ENCODE measurements around the gene DHX16. TPM values are rescaled to one million over a fixed set of nuclear protein-coding genes. Genes with fewer than 3 reads are reported as not detected.

The DHX16 gene
- total and polyA plus RNA-seq, 2 experiments from 2014 or later: 16.0 to 31.3 TPM

DNA sequence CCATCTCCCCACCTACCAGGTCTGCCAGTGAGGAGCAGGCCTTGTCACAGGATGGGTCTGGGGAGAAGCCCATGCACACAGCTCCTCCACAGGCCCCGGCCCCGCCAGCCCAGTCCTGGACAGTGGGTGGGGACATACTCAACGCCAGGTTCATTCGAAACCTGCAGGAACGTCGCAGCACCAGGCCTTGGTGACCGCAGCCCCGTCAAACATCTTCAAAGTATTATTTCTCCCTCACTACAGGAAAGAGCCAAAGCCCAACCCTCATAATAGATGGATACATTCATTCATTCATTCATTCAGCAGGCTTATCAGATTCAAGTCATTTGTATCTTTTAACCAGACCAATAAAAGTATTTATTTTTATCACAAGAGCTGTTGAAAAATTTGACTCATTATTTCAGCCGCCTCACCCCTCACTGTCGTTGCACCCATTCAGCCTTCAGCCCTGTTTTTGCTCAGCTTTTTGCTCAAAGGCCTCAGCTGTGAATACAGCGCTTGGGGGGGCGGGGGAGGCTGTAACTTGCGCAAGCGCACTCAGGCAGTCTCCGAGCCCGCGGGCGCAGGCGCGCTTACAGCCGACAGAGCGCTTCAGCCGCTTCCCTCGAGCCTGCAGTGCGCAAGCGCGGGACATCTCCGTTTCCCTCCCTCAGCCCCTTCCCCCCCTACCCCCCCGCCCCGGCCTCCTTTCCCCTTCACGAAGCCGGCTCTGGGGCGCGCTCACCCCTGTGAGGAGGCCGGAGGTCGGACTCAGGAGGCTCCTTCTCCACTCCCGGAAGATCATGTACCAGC lies 26.2 kb downstream of the DHX16 start, which contains the start of gene C6orf136:
Gene C6orf136 (plus strand): TSS at position 684 of the 792 bp plus-strand sequence. CDS start 99 bp downstream, at position 783.
- Histone ChIP-seq H3K36me3 (ENCODE audit: insufficient read depth) (peaks cover under 1% of the 10 kb centered on the region; the same call in 1 of the 2 replicates), H3K9me2 (ENCODE audit: insufficient read depth) (no peaks in the 10 kb centered on the region), H3K4me3 (peak within 1 kb of the TSS; percentile 94), H3K4me1 (ENCODE audit: insufficient read depth) (peaks cover 17% of the 10 kb centered on the region), H2AFZ (peak within 1 kb of the TSS; percentile 94), H3K79me2 (replicated peaks; ENCODE audit: insufficient read depth) (peaks cover 30% of the 10 kb centered on the region), H3F3A (replicated peaks; ENCODE audit: low read depth) (no peaks in the 10 kb centered on the region), H4K20me1 (replicated peaks; ENCODE audit: insufficient read depth) (peaks cover 9% of the 10 kb centered on the region; the same call in 1 of the 2 replicates), H3K27ac (ENCODE audit: low read depth) (peak within 1 kb of the TSS; percentile 81), H3K4me2 (peak within 1 kb of the TSS; percentile 92), H3K27me3 (ENCODE audit: insufficient read depth) (no peaks in the 10 kb centered on the region)
- DNase-seq (ENCODE audit: low spot score) (peak; percentile 93), ATAC-seq (peak; percentile 71)
- TF ChIP-seq POLR2AphosphoS5 (IDR thresholded peaks at IDR 0.05; ENCODE audit: low read depth) (no peak), STAT1 (IDR thresholded peaks at IDR 0.05; ENCODE audit: unreplicated experiment) (no peak), EZH2phosphoT487 (IDR thresholded peaks at IDR 0.05; ENCODE audit: unreplicated experiment) (no peak), ZNF331 (CRISPR knock-in tag; IDR thresholded peaks at IDR 0.05; ENCODE audit: low read depth) (no peak), CREB1 (CRISPR knock-in tag; IDR thresholded peaks at IDR 0.05; ENCODE audit: low read depth) (no peak), NANOG (IDR thresholded peaks at IDR 0.05; ENCODE audit: borderline replicate concordance) (no peak), JUNB (IDR thresholded peaks at IDR 0.05; ENCODE audit: unreplicated experiment) (no peak)
- TF ChIP-seq, protein P1, sequence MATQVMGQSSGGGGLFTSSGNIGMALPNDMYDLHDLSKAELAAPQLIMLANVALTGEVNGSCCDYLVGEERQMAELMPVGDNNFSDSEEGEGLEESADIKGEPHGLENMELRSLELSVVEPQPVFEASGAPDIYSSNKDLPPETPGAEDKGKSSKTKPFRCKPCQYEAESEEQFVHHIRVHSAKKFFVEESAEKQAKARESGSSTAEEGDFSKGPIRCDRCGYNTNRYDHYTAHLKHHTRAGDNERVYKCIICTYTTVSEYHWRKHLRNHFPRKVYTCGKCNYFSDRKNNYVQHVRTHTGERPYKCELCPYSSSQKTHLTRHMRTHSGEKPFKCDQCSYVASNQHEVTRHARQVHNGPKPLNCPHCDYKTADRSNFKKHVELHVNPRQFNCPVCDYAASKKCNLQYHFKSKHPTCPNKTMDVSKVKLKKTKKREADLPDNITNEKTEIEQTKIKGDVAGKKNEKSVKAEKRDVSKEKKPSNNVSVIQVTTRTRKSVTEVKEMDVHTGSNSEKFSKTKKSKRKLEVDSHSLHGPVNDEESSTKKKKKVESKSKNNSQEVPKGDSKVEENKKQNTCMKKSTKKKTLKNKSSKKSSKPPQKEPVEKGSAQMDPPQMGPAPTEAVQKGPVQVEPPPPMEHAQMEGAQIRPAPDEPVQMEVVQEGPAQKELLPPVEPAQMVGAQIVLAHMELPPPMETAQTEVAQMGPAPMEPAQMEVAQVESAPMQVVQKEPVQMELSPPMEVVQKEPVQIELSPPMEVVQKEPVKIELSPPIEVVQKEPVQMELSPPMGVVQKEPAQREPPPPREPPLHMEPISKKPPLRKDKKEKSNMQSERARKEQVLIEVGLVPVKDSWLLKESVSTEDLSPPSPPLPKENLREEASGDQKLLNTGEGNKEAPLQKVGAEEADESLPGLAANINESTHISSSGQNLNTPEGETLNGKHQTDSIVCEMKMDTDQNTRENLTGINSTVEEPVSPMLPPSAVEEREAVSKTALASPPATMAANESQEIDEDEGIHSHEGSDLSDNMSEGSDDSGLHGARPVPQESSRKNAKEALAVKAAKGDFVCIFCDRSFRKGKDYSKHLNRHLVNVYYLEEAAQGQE (IDR thresholded peaks at IDR 0.05; ENCODE audit: unreplicated experiment): no peak
- TF ChIP-seq, protein P2, sequence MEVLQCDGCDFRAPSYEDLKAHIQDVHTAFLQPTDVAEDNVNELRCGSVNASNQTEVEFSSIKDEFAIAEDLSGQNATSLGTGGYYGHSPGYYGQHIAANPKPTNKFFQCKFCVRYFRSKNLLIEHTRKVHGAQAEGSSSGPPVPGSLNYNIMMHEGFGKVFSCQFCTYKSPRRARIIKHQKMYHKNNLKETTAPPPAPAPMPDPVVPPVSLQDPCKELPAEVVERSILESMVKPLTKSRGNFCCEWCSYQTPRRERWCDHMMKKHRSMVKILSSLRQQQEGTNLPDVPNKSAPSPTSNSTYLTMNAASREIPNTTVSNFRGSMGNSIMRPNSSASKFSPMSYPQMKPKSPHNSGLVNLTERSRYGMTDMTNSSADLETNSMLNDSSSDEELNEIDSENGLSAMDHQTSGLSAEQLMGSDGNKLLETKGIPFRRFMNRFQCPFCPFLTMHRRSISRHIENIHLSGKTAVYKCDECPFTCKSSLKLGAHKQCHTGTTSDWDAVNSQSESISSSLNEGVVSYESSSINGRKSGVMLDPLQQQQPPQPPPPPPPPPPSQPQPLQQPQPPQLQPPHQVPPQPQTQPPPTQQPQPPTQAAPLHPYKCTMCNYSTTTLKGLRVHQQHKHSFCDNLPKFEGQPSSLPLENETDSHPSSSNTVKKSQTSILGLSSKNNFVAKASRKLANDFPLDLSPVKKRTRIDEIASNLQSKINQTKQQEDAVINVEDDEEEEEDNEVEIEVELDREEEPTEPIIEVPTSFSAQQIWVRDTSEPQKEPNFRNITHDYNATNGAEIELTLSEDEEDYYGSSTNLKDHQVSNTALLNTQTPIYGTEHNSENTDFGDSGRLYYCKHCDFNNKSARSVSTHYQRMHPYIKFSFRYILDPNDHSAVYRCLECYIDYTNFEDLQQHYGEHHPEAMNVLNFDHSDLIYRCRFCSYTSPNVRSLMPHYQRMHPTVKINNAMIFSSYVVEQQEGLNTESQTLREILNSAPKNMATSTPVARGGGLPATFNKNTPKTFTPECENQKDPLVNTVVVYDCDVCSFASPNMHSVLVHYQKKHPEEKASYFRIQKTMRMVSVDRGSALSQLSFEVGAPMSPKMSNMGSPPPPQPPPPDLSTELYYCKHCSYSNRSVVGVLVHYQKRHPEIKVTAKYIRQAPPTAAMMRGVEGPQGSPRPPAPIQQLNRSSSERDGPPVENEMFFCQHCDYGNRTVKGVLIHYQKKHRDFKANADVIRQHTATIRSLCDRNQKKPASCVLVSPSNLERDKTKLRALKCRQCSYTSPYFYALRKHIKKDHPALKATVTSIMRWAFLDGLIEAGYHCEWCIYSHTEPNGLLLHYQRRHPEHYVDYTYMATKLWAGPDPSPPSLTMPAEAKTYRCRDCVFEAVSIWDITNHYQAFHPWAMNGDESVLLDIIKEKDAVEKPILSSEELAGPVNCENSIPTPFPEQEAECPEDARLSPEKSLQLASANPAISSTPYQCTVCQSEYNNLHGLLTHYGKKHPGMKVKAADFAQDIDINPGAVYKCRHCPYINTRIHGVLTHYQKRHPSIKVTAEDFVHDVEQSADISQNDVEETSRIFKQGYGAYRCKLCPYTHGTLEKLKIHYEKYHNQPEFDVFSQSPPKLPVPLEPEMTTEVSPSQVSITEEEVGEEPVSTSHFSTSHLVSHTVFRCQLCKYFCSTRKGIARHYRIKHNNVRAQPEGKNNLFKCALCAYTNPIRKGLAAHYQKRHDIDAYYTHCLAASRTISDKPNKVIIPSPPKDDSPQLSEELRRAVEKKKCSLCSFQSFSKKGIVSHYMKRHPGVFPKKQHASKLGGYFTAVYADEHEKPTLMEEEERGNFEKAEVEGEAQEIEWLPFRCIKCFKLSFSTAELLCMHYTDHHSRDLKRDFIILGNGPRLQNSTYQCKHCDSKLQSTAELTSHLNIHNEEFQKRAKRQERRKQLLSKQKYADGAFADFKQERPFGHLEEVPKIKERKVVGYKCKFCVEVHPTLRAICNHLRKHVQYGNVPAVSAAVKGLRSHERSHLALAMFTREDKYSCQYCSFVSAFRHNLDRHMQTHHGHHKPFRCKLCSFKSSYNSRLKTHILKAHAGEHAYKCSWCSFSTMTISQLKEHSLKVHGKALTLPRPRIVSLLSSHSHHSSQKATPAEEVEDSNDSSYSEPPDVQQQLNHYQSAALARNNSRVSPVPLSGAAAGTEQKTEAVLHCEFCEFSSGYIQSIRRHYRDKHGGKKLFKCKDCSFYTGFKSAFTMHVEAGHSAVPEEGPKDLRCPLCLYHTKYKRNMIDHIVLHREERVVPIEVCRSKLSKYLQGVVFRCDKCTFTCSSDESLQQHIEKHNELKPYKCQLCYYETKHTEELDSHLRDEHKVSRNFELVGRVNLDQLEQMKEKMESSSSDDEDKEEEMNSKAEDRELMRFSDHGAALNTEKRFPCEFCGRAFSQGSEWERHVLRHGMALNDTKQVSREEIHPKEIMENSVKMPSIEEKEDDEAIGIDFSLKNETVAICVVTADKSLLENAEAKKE (CRISPR knock-in tag; IDR thresholded peaks at IDR 0.05): no peak
- TF ChIP-seq, protein P3, sequence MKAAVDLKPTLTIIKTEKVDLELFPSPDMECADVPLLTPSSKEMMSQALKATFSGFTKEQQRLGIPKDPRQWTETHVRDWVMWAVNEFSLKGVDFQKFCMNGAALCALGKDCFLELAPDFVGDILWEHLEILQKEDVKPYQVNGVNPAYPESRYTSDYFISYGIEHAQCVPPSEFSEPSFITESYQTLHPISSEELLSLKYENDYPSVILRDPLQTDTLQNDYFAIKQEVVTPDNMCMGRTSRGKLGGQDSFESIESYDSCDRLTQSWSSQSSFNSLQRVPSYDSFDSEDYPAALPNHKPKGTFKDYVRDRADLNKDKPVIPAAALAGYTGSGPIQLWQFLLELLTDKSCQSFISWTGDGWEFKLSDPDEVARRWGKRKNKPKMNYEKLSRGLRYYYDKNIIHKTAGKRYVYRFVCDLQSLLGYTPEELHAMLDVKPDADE (IDR thresholded peaks at IDR 0.05): no peak
- TF ChIP-seq, protein P4, sequence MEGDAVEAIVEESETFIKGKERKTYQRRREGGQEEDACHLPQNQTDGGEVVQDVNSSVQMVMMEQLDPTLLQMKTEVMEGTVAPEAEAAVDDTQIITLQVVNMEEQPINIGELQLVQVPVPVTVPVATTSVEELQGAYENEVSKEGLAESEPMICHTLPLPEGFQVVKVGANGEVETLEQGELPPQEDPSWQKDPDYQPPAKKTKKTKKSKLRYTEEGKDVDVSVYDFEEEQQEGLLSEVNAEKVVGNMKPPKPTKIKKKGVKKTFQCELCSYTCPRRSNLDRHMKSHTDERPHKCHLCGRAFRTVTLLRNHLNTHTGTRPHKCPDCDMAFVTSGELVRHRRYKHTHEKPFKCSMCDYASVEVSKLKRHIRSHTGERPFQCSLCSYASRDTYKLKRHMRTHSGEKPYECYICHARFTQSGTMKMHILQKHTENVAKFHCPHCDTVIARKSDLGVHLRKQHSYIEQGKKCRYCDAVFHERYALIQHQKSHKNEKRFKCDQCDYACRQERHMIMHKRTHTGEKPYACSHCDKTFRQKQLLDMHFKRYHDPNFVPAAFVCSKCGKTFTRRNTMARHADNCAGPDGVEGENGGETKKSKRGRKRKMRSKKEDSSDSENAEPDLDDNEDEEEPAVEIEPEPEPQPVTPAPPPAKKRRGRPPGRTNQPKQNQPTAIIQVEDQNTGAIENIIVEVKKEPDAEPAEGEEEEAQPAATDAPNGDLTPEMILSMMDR (conservative IDR thresholded peaks at IDR 0.05; ENCODE audit: low read depth in 2 of 2): no peak
- H3K9me3 Mint-ChIP-seq: no peaks in the 10 kb centered on the region
- peaks cover 10% of the 10 kb centered on the region for H3K27me3 Mint-ChIP-seq (ENCODE audit: insufficient read depth, low read depth, poor library complexity)
- H3K36me3 Mint-ChIP-seq (ENCODE audit: low read depth): peaks cover 44% of the 10 kb centered on the region
- H3K27ac Mint-ChIP-seq: peak within 1 kb of the TSS; percentile 84
- peaks cover 16% of the 10 kb centered on the region for H3K4me1 Mint-ChIP-seq
- peak within 1 kb of the TSS; percentile 92 for H3K4me3 Mint-ChIP-seq

All from GM23338 (cell line).